ENCODE data around the gene NKD2. TPM values are rescaled to one million over a fixed set of nuclear protein-coding genes. Genes with fewer than 3 reads are reported as not detected.

The NKD2 gene
- total and polyA plus RNA-seq, 10 donors: 1.4 to 52.3 (median 14.9) TPM

- intact Hi-C loops (cut with DNase I; ENCODE audit: low total_unique reads): no loop called here
- Histone ChIP-seq H3K4me3 (no peak overlapping the region), H3K27me3 (replicated peaks in 1 of 7) (peaks cover 0 to 99% (median 7%) of the 10 kb centered on the region in 7 donors), H3K4me1 (peaks cover 0 to 42% (median 15%) of the 10 kb centered on the region in 6 donors), H3K9me3 (no peaks in the 10 kb centered on the region), H3K27ac (peak overlapping the region in 6 of 8 donors; percentile 46 to 76 (median 61)), H3K36me3 (no peaks in the 10 kb centered on the region)
- DNase-seq: no peak
- WGBS, 5 donors: 90 to 97% (median 92%) methylated on average over 9 to 12 of the region's 12 CpGs
- TF ChIP-seq CTCF (IDR thresholded peaks at IDR 0.05 in 8 of 11, conservative IDR thresholded peaks at IDR 0.05 in 3 of 11): no peak
- no peak for TF ChIP-seq POLR2A (IDR thresholded peaks at IDR 0.05)
- no peak for TF ChIP-seq POLR2AphosphoS5 (IDR thresholded peaks at IDR 0.05)
Measured at GRCh38 chr5:962801-963200, 45.8 kb upstream of the NKD2 start.

GRCh38 chr5:963310-963672, 45.3 kb upstream of the NKD2 start:
- no peaks in the 10 kb centered on the region for H3K9me3 ChIP-seq
- peak overlapping the region in 7 of 8 donors; percentile 14 to 76 (median 58) for H3K27ac ChIP-seq
- intact Hi-C loops (cut with DNase I; ENCODE audit: low total_unique reads): no loop called here
- no peak overlapping the region for H3K4me3 ChIP-seq
- WGBS, 5 donors: 59 to 80% (median 79%) methylated on average over 10 of the region's 10 CpGs
- TF ChIP-seq POLR2A (IDR thresholded peaks at IDR 0.05): no peak
- TF ChIP-seq POLR2AphosphoS5 (IDR thresholded peaks at IDR 0.05): no peak
- TF ChIP-seq CTCF (IDR thresholded peaks at IDR 0.05 in 8 of 11, conservative IDR thresholded peaks at IDR 0.05 in 3 of 11): no peak
- H3K4me1 ChIP-seq: peaks cover 0 to 38% (median 14%) of the 10 kb centered on the region in 6 donors
- H3K36me3 ChIP-seq: no peaks in the 10 kb centered on the region
- DNase-seq: no peak
- peaks cover 0 to 99% (median 7%) of the 10 kb centered on the region in 7 donors for H3K27me3 ChIP-seq (replicated peaks in 1 of 7)

GRCh38 chr5:963673-964531, 44.7 kb upstream of the NKD2 start:
- H3K27me3 ChIP-seq (replicated peaks in 1 of 7): peaks cover 0 to 99% (median 7%) of the 10 kb centered on the region in 7 donors
- H3K4me1 ChIP-seq: peaks cover 0 to 34% (median 11%) of the 10 kb centered on the region in 6 donors
- intact Hi-C loops (cut with DNase I; ENCODE audit: low total_unique reads): no loop called here
- peak; percentile 74 for DNase-seq
- TF ChIP-seq CTCF (IDR thresholded peaks at IDR 0.05 in 8 of 11, conservative IDR thresholded peaks at IDR 0.05 in 3 of 11) (no peak), POLR2AphosphoS5 (IDR thresholded peaks at IDR 0.05) (peak in 1 of 3 donors; percentile 74), POLR2A (IDR thresholded peaks at IDR 0.05) (no peak)
- H3K9me3 ChIP-seq: no peaks in the 10 kb centered on the region
- peak overlapping the region in 7 of 8 donors; percentile 14 to 76 (median 58) for H3K27ac ChIP-seq
- 47 to 63% (median 61%) methylated on average over 24 to 31 of the region's 31 CpGs for WGBS, 5 donors
- no peaks in the 10 kb centered on the region for H3K36me3 ChIP-seq
- no peak overlapping the region for H3K4me3 ChIP-seq

GRCh38 chr5:964821-965220, 43.8 kb upstream of the NKD2 start:
- WGBS, 5 donors: 75 to 90% (median 83%) methylated on average over 7 to 10 of the region's 10 CpGs
- TF ChIP-seq POLR2A (IDR thresholded peaks at IDR 0.05): no peak
- TF ChIP-seq CTCF (IDR thresholded peaks at IDR 0.05 in 8 of 11, conservative IDR thresholded peaks at IDR 0.05 in 3 of 11): no peak
- no peak for TF ChIP-seq POLR2AphosphoS5 (IDR thresholded peaks at IDR 0.05)
- H3K36me3 ChIP-seq: no peaks in the 10 kb centered on the region
- H3K4me3 ChIP-seq: no peak overlapping the region
- peak overlapping the region in 3 of 8 donors; percentile 64 to 76 (median 69) for H3K27ac ChIP-seq
- intact Hi-C loops (cut with DNase I; ENCODE audit: low total_unique reads): no loop called here
- peaks cover 0 to 100% (median 7%) of the 10 kb centered on the region in 7 donors for H3K27me3 ChIP-seq (replicated peaks in 1 of 7)
- DNase-seq: no peak
- no peaks in the 10 kb centered on the region for H3K9me3 ChIP-seq
- peaks cover 0 to 34% (median 10%) of the 10 kb centered on the region in 6 donors for H3K4me1 ChIP-seq
